ENCODE measurements around the gene GRK3.

DNA sequence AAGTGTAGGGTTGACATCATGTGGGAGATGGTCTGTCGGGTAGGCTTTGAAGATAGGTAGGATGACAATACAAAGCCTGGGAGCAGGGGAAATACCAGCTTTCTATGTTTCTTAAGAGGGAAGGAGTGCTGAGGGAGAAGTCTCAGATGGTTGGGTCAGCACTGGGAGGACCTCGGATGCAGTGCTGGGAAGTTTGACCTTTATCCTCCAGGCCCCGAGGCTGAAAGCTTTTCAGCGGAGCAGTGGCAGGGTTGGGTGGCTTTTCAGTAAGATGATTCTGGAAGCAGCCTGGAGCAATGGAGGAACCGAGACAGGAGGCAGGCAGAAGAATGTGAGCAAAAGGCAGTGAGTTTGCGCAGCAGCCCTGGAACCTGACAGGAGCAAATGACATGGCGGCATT is 134.0 kb downstream of the GRK3 start:
- TF ChIP-seq POLR2A (IDR thresholded peaks at IDR 0.05; ENCODE audit: low read length) (no peak), GATA1 (IDR thresholded peaks at IDR 0.05; ENCODE audit: low read depth, low read length) (no peak)
